Lung (tissue), 12 donors: ENCODE data around the gene OR8D2. TPM values are rescaled to one million over a fixed set of nuclear protein-coding genes. Genes with fewer than 3 reads are reported as not detected.

Source experiments
- ATAC-seq: fragments of 200-7000 bp; cut with Tn5 transposase; one replicate; pipeline ENCODE4 v1.9.1; 2020; ENCODE audit warnings: moderate number of reproducible peaks; ENCODE audit not compliant: insufficient read depth, low FRiP score
- DNase-seq, 3 donors: peaks; one replicate each; pipeline ENCODE4 v3.0.0-alpha.2; 2013 to 2017
- H3K27ac ChIP-seq, 2 donors: one replicate each; pipeline ENCODE4 v1.5.1; 2013; ENCODE audit warnings: mild to moderate bottlenecking in 2 of 2, moderate library complexity in 2 of 2, control low read depth in 1 of 2, inconsistent platforms in 1 of 2, low read depth in 1 of 2, low read length in 1 of 2
- H3K27me3 ChIP-seq, 3 donors: one replicate each; pipeline ENCODE4 v1.5.1; 2013; ENCODE audit warnings: low read length in 2 of 3; ENCODE audit not compliant: control insufficient read depth in 3 of 3, insufficient read depth in 3 of 3
- H3K36me3 ChIP-seq, 4 donors: one replicate each; pipeline ENCODE4 v1.5.1; 2013; ENCODE audit warnings: low read length in 4 of 4, mild to moderate bottlenecking in 1 of 4, moderate library complexity in 1 of 4; ENCODE audit not compliant: control insufficient read depth in 4 of 4, insufficient read depth in 4 of 4
- H3K4me1 ChIP-seq, 5 donors: one replicate each; pipeline ENCODE4 v1.5.1; 2013; ENCODE audit warnings: low read length in 5 of 5, mild to moderate bottlenecking in 2 of 5, moderate library complexity in 1 of 5; ENCODE audit not compliant: control insufficient read depth in 5 of 5, insufficient read depth in 5 of 5
- H3K4me3 ChIP-seq: one replicate; pipeline ENCODE4 v1.5.1; 2013; ENCODE audit warnings: mild to moderate bottlenecking, control low read depth, moderate library complexity
- H3K9ac ChIP-seq, 2 donors: one replicate each; pipeline ENCODE4 v1.5.1; 2013; ENCODE audit warnings: low read length in 2 of 2, control low read depth in 1 of 2; ENCODE audit not compliant: insufficient read depth in 1 of 2
- H3K9me3 ChIP-seq, 4 donors: one replicate each; pipeline ENCODE4 v1.5.1; 2013; ENCODE audit warnings: low read length in 3 of 4, mild to moderate bottlenecking in 1 of 4, moderate library complexity in 1 of 4; ENCODE audit not compliant: control insufficient read depth in 4 of 4, insufficient read depth in 3 of 4
- CTCF ChIP-seq: IDR thresholded peaks from 2 replicates; pipeline ENCODE4 v1.5.1; 2012; ENCODE audit warnings: mild to moderate bottlenecking; ENCODE audit errors: control extremely low read depth, extremely low read depth
- WGBS, 2 donors: extraction: QIAGEN DNeasy Blood & Tissue Kit; methylation state at CpG; one replicate each; pipeline ENCODE4 v1.1.7; 2013; 5-methylcytosine and 5-hydroxymethylcytosine counted together
- polyA plus RNA-seq, 2 donors: library from polyadenylated mRNA; stranded (reverse); fragments of 200-250 nt; gene quantifications; one replicate each; pipeline ENCODE4 v1.2.1, GENCODE V29; 2013
- total RNA-seq, 2 donors: library from RNA; depleted of rRNA in 1 of 2; stranded (reverse); fragments of >200 nt in 1 of 2; gene quantifications; one replicate each; pipeline ENCODE4 v1.2.1, GENCODE V29; 2014 to 2021
- donor health status: control.
- donor health status: control.
- donor health status: Bipolar disorder and iron deficiency.
- donor health status: healthy.
- donor health status: DM: yes; HTN: yes; CAD: no.

Gene OR8D2
- total and polyA plus RNA-seq, 4 donors, result not detected

GRCh38 chr11:124313849-124314248 lies 6.1 kb downstream of the OR8D2 start, which contains the start of gene OR8D1:
OR8D1 (minus strand) TSS chr11:124313949; CDS start chr11:124310766, 3,183 bp downstream.
- 86 to 91% methylated on average over 2 of the region's 2 CpGs for WGBS, 2 donors
- no peaks in the 10 kb centered on the region for H3K4me1 ChIP-seq
- H3K27ac ChIP-seq, result no peak within 1 kb of the TSS
- ATAC-seq (no peak), DNase-seq (no peak)
- no peak within 1 kb of the TSS for H3K9ac ChIP-seq
- no peak for TF ChIP-seq CTCF
- no peaks in the 10 kb centered on the region for H3K9me3 ChIP-seq
- H3K27me3 ChIP-seq, result peaks cover 0 to 2% (median 0%) of the 10 kb centered on the region in 3 donors
- no peaks in the 10 kb centered on the region for H3K36me3 ChIP-seq
- H3K4me3 ChIP-seq, result no peak within 1 kb of the TSS

- ATAC-seq, result no peak
Observed at GRCh38 chr11:124313131-124313530, 6.9 kb downstream of the OR8D2 start.

GRCh38 chr11:124311670-124312069 lies 8.3 kb downstream of the OR8D2 start:
- Histone ChIP-seq H3K4me1 (no peaks in the 10 kb centered on the region), H3K27ac (no peak overlapping the region), H3K9me3 (no peaks in the 10 kb centered on the region), H3K27me3 (no peaks in the 10 kb centered on the region), H3K9ac (no peak overlapping the region), H3K4me3 (no peak overlapping the region), H3K36me3 (no peaks in the 10 kb centered on the region)
- DNase-seq, result no peak
- no peak for ATAC-seq
- TF ChIP-seq CTCF, result no peak

More at GRCh38 chr11:124313131-124313530, 6.9 kb downstream of the OR8D2 start:
- Histone ChIP-seq H3K9me3 (no peaks in the 10 kb centered on the region), H3K27ac (no peak overlapping the region), H3K27me3 (peaks cover 0 to under 1% (median 0%) of the 10 kb centered on the region in 3 donors), H3K4me3 (no peak overlapping the region), H3K4me1 (no peaks in the 10 kb centered on the region), H3K36me3 (no peaks in the 10 kb centered on the region), H3K9ac (no peak overlapping the region)
- TF ChIP-seq CTCF, result no peak
- 80 to 95% methylated on average over 4 of the region's 4 CpGs for WGBS, 2 donors
- no peak for DNase-seq

- Histone ChIP-seq H3K27ac (no peak overlapping the region), H3K4me1 (no peaks in the 10 kb centered on the region), H3K9me3 (no peaks in the 10 kb centered on the region), H3K36me3 (no peaks in the 10 kb centered on the region), H3K9ac (no peak overlapping the region), H3K4me3 (no peak overlapping the region), H3K27me3 (no peaks in the 10 kb centered on the region)
- WGBS, 2 donors, result 83% methylated on average over 5 of the region's 5 CpGs
- no peak for TF ChIP-seq CTCF
- DNase-seq (no peak), ATAC-seq (no peak)
Observed at GRCh38 chr11:124311269-124311668, 8.7 kb downstream of the OR8D2 start.
